HG02678 (cell line): ENCODE measurements around the gene VDAC1.
"Not testable (repeated sequence)": the region's sequence is repeated elsewhere in the genome, so short reads cannot be mapped to it uniquely, and the experiment has no call there.

ENCODE experiments used
- ATAC-seq: cut with Tn5 transposase; IDR thresholded peaks from one replicate; pipeline ENCODE4 v1.9.1; 2021; ENCODE audit warnings: mild to moderate bottlenecking, moderate library complexity; ENCODE audit not compliant: unreplicated experiment

VDAC1 gene

DNA sequence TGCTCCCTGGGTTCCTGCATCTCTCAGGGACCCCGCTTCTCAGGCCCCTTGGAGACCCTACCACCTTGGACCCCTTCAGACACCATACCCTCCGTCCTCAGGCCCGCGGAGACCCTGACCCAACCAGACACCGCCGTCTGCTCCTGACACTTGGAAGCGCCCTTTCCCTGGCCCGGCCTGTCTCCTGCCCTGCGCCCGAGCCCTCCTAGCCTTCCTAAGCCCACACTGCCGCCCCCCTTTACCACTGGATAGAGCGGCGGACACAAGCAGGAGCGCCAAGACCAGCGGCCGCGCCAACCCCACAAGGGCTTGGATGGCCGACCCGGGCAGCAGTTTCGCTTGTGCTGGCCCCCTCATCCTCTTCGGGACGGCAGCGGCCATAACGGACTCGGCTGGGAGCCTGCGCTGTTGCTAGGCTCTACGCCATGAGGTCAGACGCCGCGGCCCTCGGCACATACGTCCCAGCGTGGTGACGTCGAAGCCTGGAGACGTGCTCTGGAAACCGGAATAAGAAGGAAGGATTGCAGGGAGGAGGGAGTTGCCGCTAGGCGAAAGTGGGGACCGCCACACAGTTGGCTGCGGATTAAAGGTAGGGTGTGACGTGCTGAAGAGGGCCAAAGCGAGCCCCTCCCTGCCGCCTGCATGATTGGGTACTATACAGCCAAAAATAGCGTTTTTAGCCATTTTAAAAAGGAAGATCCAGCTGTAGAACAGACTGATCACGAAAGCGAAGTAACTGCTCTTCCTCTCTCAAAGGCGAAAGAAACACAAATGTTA lies 36.4 kb downstream of the VDAC1 start, which contains the start of gene C5orf15:
Gene C5orf15, minus strand, starts transcription at position 422 of the 777 bp plus-strand sequence. Its CDS starts 41 bp downstream, at position 381.
- peak; percentile 98 for ATAC-seq

DNA sequence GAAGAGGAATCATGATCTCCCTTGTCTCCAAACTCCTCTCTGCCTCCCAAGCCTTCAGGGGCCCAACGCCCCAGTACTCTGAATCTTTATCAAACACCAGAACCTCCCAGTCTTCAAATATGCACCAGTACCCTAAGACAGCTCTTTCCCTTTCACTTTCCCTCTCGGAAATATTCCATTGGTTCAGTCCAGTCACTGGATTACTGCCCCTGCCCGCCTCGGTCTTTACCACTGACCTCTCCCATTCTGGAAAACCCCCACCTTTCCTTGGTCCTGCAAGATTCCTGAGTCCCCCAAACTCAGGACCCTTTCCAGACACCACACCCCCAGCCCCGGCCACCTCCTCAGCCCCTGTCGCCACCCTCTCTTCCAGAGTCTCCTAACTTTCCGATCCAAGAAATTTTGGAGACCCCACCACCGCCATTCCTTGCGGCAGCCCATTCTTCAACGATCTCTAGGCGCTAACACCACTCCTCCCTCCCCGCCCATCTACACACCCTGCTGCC lies 37.0 kb downstream of the VDAC1 start:
- ATAC-seq = peak; percentile 5

DNA sequence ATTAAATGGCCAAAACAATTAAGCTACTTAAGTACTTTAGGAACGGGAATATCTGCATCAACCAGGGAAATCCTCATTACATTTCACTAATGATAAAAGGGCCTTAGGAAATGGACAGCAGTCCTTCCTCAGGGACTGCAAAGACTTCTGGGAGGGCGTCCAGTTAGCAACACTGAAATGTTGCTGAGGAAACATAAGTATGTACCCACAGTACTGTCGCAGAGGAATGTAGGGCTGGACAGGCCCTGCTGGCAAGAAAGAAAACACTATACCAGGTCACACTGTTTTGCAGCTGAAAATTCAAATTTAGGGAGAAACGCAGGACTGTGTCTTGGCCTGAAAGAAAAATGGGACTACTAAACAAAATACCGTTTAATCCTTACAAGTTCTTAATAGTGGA lies 37.7 kb downstream of the VDAC1 start:
- ATAC-seq = no peak

DNA sequence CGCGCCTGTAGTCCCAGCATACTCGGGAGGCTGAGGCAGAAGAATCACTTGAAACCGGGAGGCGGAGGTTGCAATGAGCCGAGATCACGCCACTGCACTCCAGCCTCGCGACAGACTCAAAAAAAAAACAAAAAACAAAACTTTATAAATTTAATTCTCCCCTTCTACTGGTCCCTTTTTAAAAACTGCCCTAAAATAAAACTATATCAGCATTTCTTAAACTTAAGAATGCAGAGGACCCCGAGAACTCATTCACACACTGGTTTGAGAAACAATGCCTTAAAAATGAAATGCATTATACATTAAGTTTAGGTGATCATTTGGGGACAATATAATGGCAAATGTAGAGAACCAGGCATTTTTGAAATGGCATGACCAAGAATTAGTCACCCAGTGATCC lies 38.7 kb downstream of the VDAC1 start:
- ATAC-seq = no peak

DNA sequence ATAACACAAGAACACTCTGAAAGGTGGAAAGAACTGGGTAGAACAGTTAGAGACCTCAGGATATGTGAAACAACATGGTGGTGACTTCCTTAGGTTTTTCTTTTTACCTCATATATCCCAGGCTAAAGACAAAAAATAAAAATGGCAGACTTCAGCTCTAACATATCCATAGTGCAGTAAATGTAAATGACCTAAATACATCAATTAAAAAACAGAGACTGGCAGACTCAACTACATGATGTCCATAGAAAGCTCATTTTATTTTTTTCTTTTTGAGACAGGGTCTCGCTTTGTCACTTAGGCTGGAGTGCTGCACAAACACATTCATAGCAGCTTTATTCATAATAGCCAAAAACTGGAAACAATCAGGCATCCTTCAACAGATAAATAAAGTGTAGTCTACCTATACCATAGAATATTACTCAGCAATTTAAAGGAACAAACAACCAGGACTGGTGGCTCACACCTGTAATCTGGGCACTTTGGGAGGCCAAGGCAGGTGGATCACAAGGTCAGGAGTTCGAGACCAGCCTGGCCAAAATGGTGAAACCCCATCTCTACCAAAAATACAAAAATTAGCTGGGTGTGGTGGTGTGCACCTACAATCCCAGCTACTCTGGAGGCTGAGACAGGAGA lies 41.2 kb downstream of the VDAC1 start:
- no peak for ATAC-seq

DNA sequence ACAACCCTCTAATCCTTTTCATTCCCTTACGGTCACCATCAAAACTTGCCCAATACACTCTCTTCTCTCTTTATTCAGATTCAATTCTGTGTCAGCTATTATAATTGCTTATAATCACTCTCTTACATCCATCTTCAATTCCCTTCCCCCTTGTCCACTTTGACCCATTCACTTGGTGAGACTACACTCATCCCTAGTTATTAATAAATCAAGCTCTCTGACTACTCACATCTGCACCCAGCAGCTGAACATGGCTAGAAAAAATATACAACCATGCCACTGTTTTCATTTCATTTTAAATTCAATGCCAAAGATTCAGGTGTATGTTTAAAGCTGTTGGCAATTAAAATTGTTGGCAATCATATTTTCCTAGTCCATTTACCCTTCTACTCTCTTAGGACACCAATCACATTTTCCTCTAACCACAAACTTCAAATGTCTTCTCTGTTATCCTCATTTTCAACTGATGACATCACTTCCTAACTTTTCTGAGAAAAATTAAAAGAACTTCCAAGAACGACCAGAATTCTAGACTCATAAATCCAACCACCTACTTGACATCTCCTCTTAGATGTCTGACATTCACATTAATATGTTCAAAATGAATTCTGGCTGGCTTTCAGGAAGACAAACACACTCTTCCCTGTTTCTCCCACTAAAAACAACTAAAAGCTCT lies 41.8 kb downstream of the VDAC1 start:
- ATAC-seq = no peak

DNA sequence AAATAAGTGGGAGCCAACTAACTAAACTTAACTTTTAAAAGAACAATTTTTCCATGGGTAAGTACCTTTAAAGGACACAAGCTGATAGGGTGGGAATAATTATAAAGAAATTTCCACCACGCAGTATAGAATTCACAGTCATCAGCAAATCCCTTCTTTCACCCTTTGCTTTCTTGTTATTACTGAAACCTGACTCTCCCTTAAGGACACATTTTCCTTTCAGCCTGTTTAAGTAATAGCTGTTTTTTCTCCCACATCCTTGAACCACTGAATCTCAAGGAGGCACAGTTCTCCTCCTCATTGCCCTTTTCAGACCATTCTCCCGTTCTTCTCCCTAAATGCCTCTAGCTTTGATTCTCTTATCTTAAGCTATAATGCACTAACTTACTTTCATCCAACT lies 42.6 kb downstream of the VDAC1 start:
- no peak for ATAC-seq

DNA sequence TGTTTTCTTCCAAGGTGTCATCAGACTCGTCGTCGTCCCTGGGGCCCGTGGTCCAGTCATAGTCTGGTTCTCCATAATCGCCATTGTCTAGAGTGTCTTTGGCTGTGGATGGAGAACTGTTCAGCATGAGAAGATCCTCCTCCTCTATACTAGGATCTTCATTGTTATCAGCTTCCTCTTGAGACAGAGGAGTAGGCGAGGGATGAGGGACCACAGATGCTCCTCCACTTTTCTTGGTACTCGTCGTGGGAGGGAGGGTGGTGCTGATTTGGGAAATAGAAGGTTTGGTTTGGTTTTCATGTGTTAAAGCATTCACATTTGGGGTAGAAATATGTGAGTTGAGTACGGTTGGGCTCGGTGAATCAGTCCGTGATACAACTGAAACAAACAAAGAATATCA lies 45.1 kb downstream of the VDAC1 start:
- no peak for ATAC-seq

DNA sequence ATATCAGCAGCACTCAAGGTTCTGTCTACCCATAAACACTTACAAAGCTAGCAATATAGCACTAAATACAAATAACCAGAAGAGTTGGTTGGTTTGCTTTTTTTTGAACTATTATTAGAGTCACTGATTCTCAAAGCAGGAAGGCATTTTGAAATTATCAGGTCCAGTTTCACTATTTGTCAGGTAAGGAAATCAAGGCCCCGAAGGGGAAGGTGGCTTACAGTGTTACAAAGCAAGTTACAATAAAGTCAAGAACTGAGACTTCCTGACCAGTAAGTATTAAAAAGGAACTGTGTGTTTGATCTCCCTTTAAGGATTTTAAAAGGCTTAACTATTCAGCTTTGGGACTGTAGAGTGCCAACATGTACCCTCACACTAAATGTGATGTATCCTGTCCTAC lies 47.2 kb downstream of the VDAC1 start:
- ATAC-seq = peak; percentile 73

DNA sequence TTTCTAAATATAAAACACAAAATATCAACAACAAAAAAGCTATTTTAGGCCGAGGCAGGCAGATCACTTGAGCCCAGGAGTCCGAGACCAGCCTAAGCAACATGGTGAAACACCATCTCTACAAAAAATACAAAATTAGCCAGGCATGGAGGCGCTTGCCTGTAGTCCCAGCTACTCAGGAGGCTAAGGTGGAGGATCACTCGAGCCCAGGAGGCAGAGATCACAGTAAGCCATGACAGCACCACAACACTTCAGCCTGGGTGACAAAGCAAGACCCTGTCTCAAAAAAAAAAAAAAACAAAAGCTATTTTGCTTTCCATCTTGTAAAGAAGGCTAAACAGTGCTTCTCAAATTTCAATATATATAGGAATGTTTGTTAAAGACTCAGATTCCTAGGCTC lies 47.7 kb downstream of the VDAC1 start:
- no peak for ATAC-seq

DNA sequence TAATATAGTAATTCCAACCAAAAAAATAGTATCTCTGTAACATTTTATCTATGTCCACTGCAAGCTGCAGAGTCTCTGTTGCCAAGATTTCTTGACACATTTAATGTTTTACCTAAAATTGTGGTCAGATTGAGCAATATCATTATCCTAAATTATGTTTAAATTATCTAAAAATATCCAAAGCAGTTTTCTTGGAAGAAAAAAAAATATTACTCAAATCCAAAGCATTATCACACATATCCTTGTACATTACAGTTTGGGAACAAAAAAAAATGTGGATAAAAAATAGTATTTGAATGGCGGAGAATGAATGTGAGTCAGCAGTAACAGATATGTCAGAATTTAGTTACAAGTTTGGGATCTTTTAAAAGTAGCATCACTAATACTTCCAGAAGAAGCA lies 48.6 kb downstream of the VDAC1 start:
- not testable (repeated sequence) for ATAC-seq

DNA sequence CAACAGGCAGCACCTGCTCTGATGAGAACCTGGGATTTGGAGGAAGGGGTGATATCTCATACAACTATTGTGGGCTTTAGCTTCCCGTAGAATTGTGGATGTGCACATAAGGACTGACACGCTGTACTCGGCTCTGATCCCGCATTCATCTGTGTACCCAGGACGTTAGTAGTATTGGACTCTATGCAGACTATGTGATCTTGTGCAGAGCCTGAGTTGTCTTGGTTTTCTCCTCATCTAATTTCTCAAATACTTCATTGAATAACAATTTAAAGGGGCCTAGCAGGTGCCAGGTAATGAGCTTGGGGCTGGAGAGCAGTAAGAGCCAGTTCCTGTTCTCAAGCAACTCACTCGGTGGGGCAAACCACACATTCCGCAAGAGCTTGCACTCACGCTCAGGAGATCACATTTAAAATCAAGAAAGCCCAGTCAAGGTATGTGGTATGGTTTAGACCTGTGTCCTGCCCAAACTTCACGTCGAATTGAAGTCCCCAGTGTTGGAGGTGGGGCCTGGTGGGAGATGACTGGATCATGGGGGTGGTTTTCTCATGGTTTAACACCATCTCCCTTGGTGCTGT lies 51.1 kb downstream of the VDAC1 start:
- no peak for ATAC-seq

DNA sequence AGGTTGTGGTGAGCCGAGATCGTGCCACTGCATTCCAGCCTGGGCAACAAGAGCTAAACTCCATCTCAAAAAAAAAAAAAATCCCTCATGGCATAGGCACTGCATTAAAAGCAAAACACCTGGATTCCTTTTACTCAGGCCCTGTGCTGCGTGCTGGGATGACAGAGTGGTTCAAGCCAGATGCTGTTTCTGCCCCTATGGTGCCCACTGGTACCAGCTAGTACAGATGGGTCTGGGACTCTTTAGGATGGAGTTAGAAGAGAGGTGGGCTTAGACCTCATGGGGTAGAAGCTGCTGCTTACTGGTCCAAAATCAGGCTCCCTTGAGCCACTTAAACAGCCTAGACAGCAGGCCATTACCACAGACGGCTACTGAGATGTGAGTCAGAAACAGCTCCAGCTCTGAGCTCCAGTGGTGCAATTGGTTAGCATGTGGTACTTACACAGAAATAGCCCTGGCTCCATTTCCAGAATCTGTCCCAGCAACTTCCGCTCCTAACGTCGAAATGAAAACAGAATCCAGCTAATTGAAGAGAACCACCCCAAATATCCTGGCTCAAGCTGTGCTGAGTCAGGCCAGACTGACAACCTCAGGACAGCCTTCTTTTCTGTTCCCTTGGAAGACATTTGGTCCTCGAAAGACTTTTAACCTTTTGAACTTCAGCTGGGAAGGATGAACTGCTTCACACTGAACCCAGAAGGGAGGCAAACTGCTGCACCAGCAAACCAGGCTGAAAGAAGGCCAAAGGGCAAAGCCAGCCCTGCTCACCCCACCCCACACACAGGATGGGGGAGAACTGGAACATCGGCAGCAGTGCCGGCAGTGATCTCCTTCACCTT lies 51.8 kb downstream of the VDAC1 start:
- ATAC-seq = no peak

DNA sequence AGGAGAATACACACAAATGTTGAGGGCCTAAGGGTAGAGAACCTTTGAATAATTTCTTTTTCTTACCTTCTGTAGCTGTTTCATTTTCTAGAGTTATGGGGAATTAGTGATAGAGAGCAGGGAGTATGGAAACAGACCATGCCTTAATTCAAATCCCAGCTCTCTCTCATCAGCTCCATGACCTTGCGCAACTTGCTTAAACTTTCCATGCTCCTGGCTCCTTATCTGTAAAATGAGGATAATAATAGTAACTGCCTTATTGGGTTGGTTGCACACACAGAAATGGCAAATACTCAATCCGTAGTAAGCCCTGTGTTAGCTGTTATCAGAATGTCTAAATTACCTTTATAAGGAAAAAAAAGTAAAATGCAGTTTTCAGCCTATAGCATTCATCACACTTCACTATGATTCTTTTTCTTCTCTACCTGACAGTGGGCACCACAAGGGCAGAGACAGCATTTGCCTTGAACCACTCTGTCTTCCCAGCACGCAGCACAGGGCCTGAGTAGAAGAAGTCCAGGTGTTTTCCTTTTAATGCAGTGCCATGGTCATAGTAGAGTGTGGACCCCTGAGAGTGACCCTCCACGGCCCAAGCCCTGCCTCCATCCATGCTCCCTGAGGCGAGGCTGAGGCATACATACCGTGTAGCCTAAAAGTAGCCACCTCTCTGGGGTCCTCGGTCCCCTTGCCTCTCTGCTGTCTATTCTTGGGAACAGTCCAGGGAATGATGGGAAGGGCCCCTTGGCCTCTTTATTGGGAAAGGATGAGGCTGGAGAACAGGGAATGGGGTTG lies 53.8 kb downstream of the VDAC1 start:
- ATAC-seq = no peak

DNA sequence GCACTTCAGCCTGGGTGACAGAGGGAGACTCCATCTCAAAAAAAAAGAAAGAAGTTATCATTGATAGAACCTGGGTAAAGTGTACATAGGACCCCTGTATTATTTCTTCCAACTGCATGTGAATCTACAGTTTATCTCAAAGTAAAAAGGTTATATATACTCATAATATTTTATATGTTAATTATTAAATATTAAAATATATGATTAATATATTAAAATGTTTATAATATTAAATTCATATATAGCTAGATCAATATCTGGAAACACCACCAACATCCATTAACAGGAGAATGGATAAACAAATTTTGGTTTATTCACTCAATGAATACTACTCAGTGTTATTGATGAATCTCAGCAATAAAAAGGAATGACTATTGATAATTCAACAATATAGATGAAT lies 56.1 kb downstream of the VDAC1 start:
- ATAC-seq = no peak

DNA sequence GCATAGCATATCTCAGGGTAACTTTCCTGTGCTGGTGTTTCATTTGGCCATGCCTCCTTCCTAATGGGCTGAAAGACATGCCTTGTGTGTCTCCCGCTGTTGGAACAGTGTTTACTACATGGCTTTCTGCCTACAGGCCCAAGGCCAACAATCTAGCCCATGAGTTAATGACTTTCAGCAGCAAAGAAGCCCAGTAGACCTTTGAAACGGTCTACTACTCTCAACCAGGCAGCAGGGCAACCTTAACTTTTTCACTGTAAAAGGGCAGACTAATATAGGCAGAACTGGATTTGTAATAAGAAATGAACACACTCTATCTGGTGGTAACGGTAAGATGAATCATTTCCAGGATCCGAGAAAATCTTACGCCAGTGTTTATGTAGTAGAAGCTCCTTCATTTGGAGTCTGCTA lies 57.3 kb downstream of the VDAC1 start:
- no peak for ATAC-seq

DNA sequence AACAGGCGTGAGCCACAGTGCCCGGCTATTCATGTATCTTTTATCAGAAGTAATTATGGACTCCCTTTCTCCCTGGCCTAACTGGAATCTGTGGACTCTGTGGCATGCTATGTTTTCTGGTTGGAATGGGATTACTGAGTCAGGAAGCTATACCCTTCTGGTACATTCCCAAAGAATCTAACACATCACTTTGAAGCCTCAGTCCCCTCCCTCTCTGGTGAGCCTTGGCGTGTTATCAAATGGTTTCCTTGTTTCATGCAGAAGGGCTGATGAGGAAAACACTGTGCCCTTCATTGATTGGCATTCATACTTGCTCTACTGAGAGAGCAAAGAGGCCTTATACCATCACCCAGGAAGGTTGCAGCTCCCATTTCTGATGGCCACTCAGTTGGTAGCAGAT lies 59.2 kb downstream of the VDAC1 start:
- no peak for ATAC-seq

DNA sequence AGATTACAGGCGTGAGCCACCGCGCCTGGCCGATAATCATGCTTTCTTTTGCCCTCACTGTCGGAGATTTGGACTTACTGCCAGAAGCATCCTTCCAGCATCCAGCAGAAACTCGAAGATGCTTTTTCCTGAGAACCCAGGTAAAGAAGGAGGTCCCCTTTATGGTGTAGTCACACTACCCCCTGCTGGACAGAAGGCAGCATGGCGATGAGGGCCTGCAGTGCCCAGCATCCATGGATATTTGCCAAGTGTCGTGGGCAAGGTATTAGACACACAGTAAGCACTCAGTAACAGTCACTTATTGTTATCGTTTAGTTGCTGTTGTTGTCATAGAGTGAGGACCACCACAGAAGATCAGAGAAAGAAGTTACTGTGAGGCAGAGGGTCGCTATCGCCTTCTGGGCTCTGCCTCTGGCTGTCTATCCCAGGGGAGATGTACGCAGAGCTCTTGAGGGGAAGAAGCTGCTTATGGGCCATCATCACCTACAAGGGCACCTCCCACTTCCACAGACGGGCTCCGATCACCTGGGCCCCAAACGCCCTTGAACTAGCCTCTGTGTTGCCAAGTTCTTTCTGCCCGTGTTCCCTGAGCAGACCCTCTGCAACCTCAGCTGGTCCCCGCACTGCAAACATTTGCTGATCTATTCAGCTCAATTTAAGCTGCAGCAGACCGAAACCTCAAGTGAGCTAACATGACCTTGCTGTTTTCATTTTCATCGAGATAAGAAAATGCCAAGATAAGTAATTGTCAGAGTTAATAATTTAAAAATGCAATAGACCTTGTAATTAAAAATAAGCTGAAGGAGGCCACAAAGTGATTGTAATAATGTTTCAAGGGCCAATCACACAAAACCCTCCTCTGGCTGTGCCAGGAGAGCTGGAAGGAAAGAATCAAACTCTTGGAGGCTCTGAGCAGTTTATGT lies 60.3 kb downstream of the VDAC1 start:
- ATAC-seq = no peak

DNA sequence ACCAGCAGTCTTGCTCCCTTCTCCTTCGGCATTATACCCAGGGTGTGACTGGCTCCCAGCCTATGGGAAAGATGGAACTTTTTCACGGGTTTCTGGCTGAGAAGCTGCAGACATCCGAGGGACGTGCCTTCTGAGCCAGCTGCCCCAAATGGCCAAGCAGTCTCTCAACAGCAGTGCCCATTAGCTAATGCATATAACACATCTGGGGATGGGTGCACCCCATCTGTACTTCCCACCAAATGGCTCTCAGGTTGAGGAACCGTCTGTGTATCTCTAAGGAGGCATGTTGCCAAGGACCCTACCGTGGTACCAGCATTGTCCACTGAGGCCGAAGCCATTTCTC lies 61.3 kb downstream of the VDAC1 start:
- no peak for ATAC-seq
